ENCODE data around the gene PTGDR2. TPM values are rescaled to one million over a fixed set of nuclear protein-coding genes. Genes with fewer than 3 reads are reported as not detected.

Gene PTGDR2
- total RNA-seq, 1 donor from 2014 or later: 0.91 TPM

DNA sequence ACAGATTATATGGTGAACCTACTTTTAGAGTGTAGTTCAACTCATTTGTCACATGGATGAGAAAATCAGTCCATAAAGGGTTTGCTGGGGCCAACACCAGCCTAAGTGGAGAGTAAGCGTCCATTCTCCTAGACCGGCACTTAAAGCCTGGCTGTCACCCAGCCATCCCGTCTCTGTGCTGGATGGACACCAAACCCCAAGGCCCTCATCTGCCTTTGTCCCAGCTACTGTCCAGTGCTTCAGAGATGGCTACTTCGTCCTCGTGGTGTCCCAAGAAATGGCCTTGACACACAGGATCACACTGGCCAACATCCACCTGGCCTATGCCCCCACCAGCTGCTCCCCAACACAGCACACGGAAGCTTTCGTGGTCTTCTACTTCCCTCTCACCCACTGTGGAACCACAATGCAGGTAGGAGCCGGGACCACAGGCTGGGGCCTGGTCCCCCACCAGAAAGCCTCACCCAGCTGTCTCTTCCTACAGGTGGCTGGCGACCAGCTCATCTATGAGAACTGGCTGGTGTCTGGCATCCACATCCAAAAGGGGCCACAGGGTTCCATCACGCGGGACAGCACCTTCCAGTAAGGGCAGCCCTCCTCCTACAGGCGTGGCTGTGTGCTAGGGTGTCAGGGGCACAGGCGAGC, 15.1 kb upstream of the PTGDR2 start:
- no peak overlapping the region for H3K27ac Mint-ChIP-seq (ENCODE audit: unreplicated experiment)
- H3K36me3 Mint-ChIP-seq (ENCODE audit: unreplicated experiment): no peaks in the 10 kb centered on the region
- H3K4me1 Mint-ChIP-seq (ENCODE audit: unreplicated experiment): peaks cover 34% of the 10 kb centered on the region
- DNase-seq (ENCODE audit: extremely low spot score, unreplicated experiment): no peak
- H3K4me3 Mint-ChIP-seq (ENCODE audit: unreplicated experiment): no peak overlapping the region
- TF ChIP-seq, protein P1, sequence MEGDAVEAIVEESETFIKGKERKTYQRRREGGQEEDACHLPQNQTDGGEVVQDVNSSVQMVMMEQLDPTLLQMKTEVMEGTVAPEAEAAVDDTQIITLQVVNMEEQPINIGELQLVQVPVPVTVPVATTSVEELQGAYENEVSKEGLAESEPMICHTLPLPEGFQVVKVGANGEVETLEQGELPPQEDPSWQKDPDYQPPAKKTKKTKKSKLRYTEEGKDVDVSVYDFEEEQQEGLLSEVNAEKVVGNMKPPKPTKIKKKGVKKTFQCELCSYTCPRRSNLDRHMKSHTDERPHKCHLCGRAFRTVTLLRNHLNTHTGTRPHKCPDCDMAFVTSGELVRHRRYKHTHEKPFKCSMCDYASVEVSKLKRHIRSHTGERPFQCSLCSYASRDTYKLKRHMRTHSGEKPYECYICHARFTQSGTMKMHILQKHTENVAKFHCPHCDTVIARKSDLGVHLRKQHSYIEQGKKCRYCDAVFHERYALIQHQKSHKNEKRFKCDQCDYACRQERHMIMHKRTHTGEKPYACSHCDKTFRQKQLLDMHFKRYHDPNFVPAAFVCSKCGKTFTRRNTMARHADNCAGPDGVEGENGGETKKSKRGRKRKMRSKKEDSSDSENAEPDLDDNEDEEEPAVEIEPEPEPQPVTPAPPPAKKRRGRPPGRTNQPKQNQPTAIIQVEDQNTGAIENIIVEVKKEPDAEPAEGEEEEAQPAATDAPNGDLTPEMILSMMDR (IDR thresholded peaks at IDR 0.05): no peak
- no peaks in the 10 kb centered on the region for H3K27me3 Mint-ChIP-seq (ENCODE audit: unreplicated experiment)
- no peaks in the 10 kb centered on the region for H3K9me3 Mint-ChIP-seq (ENCODE audit: unreplicated experiment)

DNA sequence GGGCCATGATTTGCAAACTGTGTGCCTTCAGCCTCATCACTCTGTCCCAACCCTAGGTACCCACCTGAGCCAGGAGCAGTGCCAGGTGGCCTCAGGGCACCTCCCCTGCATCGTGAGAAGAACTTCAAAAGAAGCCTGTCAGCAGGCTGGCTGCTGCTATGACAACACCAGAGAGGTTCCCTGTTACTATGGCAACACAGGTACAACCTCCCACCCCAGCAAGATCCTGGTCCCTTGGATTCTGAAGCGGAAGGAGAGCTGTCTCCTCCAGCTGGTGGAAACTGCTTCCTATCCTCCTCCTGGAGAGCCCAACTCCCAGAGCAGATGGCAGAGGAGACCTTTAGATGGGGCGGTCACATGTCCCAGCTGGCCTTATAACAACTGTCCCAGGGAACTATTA, 14.5 kb upstream of the PTGDR2 start:
- H3K4me1 Mint-ChIP-seq (ENCODE audit: unreplicated experiment): peaks cover 34% of the 10 kb centered on the region
- TF ChIP-seq, protein P1 (IDR thresholded peaks at IDR 0.05): no peak
- H3K27me3 Mint-ChIP-seq (ENCODE audit: unreplicated experiment): no peaks in the 10 kb centered on the region
- H3K9me3 Mint-ChIP-seq (ENCODE audit: unreplicated experiment): no peaks in the 10 kb centered on the region
- no peaks in the 10 kb centered on the region for H3K36me3 Mint-ChIP-seq (ENCODE audit: unreplicated experiment)
- H3K4me3 Mint-ChIP-seq (ENCODE audit: unreplicated experiment): no peak overlapping the region
- no peak overlapping the region for H3K27ac Mint-ChIP-seq (ENCODE audit: unreplicated experiment)
- DNase-seq (ENCODE audit: extremely low spot score, unreplicated experiment): no peak

DNA sequence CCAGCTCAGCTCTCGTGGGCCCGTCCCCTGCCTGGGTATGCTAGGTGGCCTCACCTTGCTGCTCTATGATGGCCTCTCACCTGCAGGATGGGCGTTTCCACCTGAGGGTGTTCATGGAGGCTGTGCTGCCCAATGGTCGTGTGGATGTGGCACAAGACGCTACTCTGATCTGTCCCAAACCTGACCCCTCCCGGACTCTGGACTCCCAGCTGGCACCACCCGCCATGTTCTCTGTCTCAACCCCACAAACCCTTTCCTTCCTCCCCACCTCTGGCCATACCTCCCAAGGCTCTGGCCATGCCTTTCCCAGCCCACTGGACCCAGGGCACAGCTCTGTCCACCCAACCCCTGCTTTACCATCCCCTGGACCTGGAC, 13.7 kb upstream of the PTGDR2 start:
- Mint-ChIP-seq H3K27me3 (ENCODE audit: unreplicated experiment) (peaks cover under 1% of the 10 kb centered on the region), H3K4me1 (ENCODE audit: unreplicated experiment) (peaks cover 34% of the 10 kb centered on the region), H3K4me3 (ENCODE audit: unreplicated experiment) (no peak overlapping the region), H3K27ac (ENCODE audit: unreplicated experiment) (no peak overlapping the region), H3K9me3 (ENCODE audit: unreplicated experiment) (no peaks in the 10 kb centered on the region), H3K36me3 (ENCODE audit: unreplicated experiment) (no peaks in the 10 kb centered on the region)
- TF ChIP-seq, protein P1 (IDR thresholded peaks at IDR 0.05): no peak
- no peak for DNase-seq (ENCODE audit: extremely low spot score, unreplicated experiment)

DNA sequence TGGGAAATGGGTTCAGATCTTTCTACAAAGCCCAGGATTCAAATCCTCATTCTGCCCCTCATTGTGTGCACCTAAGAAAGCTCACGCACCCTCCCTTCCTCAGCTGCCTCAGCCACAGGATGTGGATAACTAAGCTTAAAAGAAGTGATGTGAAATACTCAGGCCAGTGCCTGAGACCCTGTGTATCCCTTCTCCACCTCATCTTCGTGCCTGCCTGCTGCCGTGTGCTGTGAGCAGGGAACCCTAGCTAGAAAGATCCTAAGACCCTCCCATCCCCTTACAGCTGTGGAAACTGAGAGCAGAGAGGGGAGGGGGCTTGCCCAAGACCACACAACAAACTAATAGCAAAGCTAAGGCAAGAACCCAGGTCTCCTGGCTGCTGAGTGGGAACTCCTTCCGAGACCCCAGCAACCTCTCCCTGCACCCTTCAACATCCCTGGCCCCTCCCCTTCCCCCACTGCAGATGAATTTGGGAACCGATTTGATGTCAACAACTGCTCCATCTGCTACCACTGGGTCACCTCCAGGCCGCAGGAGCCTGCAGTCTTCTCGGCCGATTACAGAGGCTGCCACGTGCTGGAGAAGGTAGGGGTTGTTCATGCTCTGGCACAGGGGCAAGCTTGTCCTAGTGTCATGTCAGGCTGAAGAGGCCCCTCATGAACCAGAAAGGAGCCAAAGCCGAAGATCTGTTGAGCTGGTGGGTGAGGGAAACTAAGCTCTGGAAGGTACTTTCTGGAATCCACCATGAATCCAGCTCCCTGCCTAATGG, 13.1 kb upstream of the PTGDR2 start:
- H3K27ac Mint-ChIP-seq (ENCODE audit: unreplicated experiment): no peak overlapping the region
- H3K9me3 Mint-ChIP-seq (ENCODE audit: unreplicated experiment): no peaks in the 10 kb centered on the region
- no peak overlapping the region for H3K4me3 Mint-ChIP-seq (ENCODE audit: unreplicated experiment)
- H3K27me3 Mint-ChIP-seq (ENCODE audit: unreplicated experiment): peaks cover 3% of the 10 kb centered on the region
- H3K4me1 Mint-ChIP-seq (ENCODE audit: unreplicated experiment): peaks cover 34% of the 10 kb centered on the region
- no peak for DNase-seq (ENCODE audit: extremely low spot score, unreplicated experiment)
- TF ChIP-seq, protein P1 (IDR thresholded peaks at IDR 0.05): no peak
- H3K36me3 Mint-ChIP-seq (ENCODE audit: unreplicated experiment): no peaks in the 10 kb centered on the region

DNA sequence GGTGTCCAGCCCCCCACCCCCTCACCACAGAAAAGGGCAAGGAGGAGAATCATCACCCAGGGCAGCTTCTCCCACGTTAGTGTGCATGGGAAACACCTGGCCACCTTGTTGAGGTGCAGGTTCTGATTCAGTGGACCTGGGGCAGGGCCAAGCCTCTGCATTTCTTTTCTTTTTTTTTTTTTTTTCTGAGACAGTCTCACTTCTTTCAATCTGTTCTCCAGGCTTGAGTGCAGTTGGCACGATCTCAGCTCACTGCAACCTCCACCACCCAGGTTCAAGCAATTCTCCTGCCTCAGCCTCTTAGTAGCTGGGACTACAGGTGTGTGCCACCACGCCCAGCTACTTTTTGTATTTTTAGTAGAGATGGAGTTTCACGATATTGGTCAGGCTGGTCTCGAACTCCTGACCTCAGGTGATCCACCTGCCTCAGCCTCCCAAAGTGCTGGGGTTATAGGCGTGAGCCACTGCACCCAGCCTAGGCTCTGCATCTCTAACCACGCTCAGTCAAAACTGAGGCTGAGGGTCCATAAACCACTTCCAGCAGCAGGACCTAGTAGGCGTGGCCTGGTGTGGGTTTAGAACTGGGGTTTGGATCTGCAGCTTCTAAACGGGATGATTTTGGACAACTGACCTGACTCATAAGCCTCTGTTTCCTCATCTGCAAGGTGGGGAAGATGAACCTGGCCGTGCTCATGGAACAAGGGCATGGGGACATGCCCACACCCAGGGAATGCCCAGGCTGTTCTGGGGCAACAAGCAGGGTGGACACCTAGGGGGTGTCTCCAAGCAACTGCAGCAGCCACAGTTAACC, 12.3 kb upstream of the PTGDR2 start:
- H3K36me3 Mint-ChIP-seq (ENCODE audit: unreplicated experiment): no peaks in the 10 kb centered on the region
- DNase-seq (ENCODE audit: extremely low spot score, unreplicated experiment): no peak
- H3K27ac Mint-ChIP-seq (ENCODE audit: unreplicated experiment): no peak overlapping the region
- peaks cover 29% of the 10 kb centered on the region for H3K4me1 Mint-ChIP-seq (ENCODE audit: unreplicated experiment)
- H3K4me3 Mint-ChIP-seq (ENCODE audit: unreplicated experiment): no peak overlapping the region
- H3K27me3 Mint-ChIP-seq (ENCODE audit: unreplicated experiment): peaks cover 3% of the 10 kb centered on the region
- no peaks in the 10 kb centered on the region for H3K9me3 Mint-ChIP-seq (ENCODE audit: unreplicated experiment)
- TF ChIP-seq, protein P1 (IDR thresholded peaks at IDR 0.05): no peak
